Suprapubic skin (tissue), 3 donors: ENCODE measurements around the gene TAAR9.

Experiments used
- CTCF ChIP-seq, 2 donors: fragments of 200-600 bp in 1 of 2; fragments of 450-650 bp in 1 of 2; sonication (generic) in 1 of 2; IDR thresholded peaks; one replicate each; pipeline ENCODE4 v1.5.1; 2016 to 2019; ENCODE audit warnings: antibody characterized with exemption in 2 of 2, mild to moderate bottlenecking in 1 of 2, moderate library complexity in 1 of 2
- POLR2AphosphoS5 ChIP-seq, 3 donors: sonication (generic); formaldehyde crosslinking; IDR thresholded peaks; one replicate each; pipeline ENCODE4 v1.6.1; 2017; ENCODE audit warnings: antibody characterized with exemption in 3 of 3

- TF ChIP-seq POLR2AphosphoS5 (IDR thresholded peaks at IDR 0.05) = no peak
- TF ChIP-seq CTCF (IDR thresholded peaks at IDR 0.05) = no peak
Observed at GRCh38 chr6:132584698-132585097, 46.6 kb downstream of the TAAR9 start.
